Measurements from ENCODE around the gene RSRC1. TPM values are rescaled to one million over a fixed set of nuclear protein-coding genes. Genes with fewer than 3 reads are reported as not detected.

RSRC1 gene
- total and polyA plus RNA-seq, 2 of the 13 experiments (the other 11 are each of a cell fraction or from before 2014, with no cell fraction given) = 4.9 to 63.0 TPM

- TF ChIP-seq TBP (CRISPR knock-in tag; IDR thresholded peaks at IDR 0.05) = no peak
- TF ChIP-seq ZNF232 (CRISPR knock-in tag; IDR thresholded peaks at IDR 0.05; ENCODE audit: borderline replicate concordance) = no peak
- TF ChIP-seq SRSF1 (optimal IDR thresholded peaks at IDR 0.05; ENCODE audit: low read depth, low read length) = no peak
- TF ChIP-seq ZNF562 (CRISPR knock-in tag; IDR thresholded peaks at IDR 0.05; ENCODE audit: borderline replicate concordance) = 0 out of 2 replicates have a peak, but pooled peaks have one; percentile 10
- TF ChIP-seq ZNF747 (CRISPR knock-in tag; IDR thresholded peaks at IDR 0.05; ENCODE audit: borderline replicate concordance) = no peak; the same call in 1 of the 2 replicates
- TF ChIP-seq ZNF143 (CRISPR knock-in tag; IDR thresholded peaks at IDR 0.05) = no peak
- TF ChIP-seq ZNF446 (CRISPR knock-in tag; IDR thresholded peaks at IDR 0.05) = no peak
- no peak for TF ChIP-seq ZNF34 (CRISPR knock-in tag; IDR thresholded peaks at IDR 0.05; ENCODE audit: borderline replicate concordance)
- TF ChIP-seq SP4 (CRISPR knock-in tag; IDR thresholded peaks at IDR 0.05) = no peak
- TF ChIP-seq SRSF4 (IDR thresholded peaks at IDR 0.05; ENCODE audit: low read depth, low read length, poor library complexity, severe bottlenecking) = no peak
- TF ChIP-seq NFAT5 (CRISPR knock-in tag; IDR thresholded peaks at IDR 0.05) = no peak
- no peak for TF ChIP-seq LCORL (IDR thresholded peaks at IDR 0.05)
- no peak for TF ChIP-seq LCORL (CRISPR knock-in tag; IDR thresholded peaks at IDR 0.05)
- no peak for TF ChIP-seq NFKBIZ (CRISPR knock-in tag; IDR thresholded peaks at IDR 0.05)
- no peak for TF ChIP-seq LBX2 (CRISPR knock-in tag; IDR thresholded peaks at IDR 0.05; ENCODE audit: borderline replicate concordance)
- no peak for TF ChIP-seq ZNF496 (CRISPR knock-in tag; IDR thresholded peaks at IDR 0.05; ENCODE audit: insufficient replicate concordance)
- TF ChIP-seq HIC2 (CRISPR knock-in tag; IDR thresholded peaks at IDR 0.05; ENCODE audit: low read depth) = no peak
- TF ChIP-seq ZNF230 (CRISPR knock-in tag; IDR thresholded peaks at IDR 0.05) = peak; percentile 2; the same call in 1 of the 2 replicates
- no peak for TF ChIP-seq ZBTB14 (CRISPR knock-in tag; IDR thresholded peaks at IDR 0.05)
- TF ChIP-seq ZNF44 (CRISPR knock-in tag; IDR thresholded peaks at IDR 0.05) = 0 out of 2 replicates have a peak, but pooled peaks have one; percentile 30
- no peak for TF ChIP-seq ZNF382 (CRISPR knock-in tag; IDR thresholded peaks at IDR 0.05; ENCODE audit: borderline replicate concordance)
- TF ChIP-seq RNF2 (conservative IDR thresholded peaks at IDR 0.05; ENCODE audit: low read depth) = no peak; the same call in 1 of the 2 replicates
- TF ChIP-seq ZNF703 (CRISPR knock-in tag; IDR thresholded peaks at IDR 0.05; ENCODE audit: borderline replicate concordance) = no peak
Observed at GRCh38 chr3:158098309-158098639, 11.6 kb upstream of the RSRC1 start (continued).

Data from HepG2 (cell line).